ENCODE results near the gene TRPC1. TPM values are rescaled to one million over a fixed set of nuclear protein-coding genes. Genes with fewer than 3 reads are reported as not detected.

Gene TRPC1
- polyA plus RNA-seq, 1 donor from 2014 or later, result 37.2 TPM

- H3K79me2 ChIP-seq (replicated peaks; ENCODE audit: insufficient read depth, low read length), result no peaks in the 10 kb centered on the region
- no peak overlapping the region for H2AFZ ChIP-seq (ENCODE audit: low read depth, low read length)
- no peaks in the 10 kb centered on the region for H4K20me1 ChIP-seq (ENCODE audit: insufficient read depth)
These were observed 123.1 kb downstream of the TRPC1 start for GRCh38 chr3:142846779-142847577.

GRCh38 chr3:142849148-142849547 lies 125.3 kb downstream of the TRPC1 start:
- Histone ChIP-seq H3K4me3 (ENCODE audit: low read length) (no peak overlapping the region), H4K20me1 (ENCODE audit: insufficient read depth) (no peaks in the 10 kb centered on the region), H3K79me2 (replicated peaks; ENCODE audit: insufficient read depth, low read length) (no peaks in the 10 kb centered on the region), H3K9me3 (ENCODE audit: low read length) (no peaks in the 10 kb centered on the region), H3K36me3 (ENCODE audit: insufficient read depth, low read length) (no peaks in the 10 kb centered on the region), H3F3A (ENCODE audit: insufficient read depth, low read length, poor library complexity, severe bottlenecking) (no peaks in the 10 kb centered on the region), H2AFZ (ENCODE audit: low read depth, low read length) (no peak overlapping the region), H3K9me2 (ENCODE audit: insufficient read depth, low read length) (no peaks in the 10 kb centered on the region), H3K9ac (ENCODE audit: low read length) (no peak overlapping the region), H3K27me3 (ENCODE audit: insufficient read depth, low read depth, low read length) (no peaks in the 10 kb centered on the region), H3K27ac (ENCODE audit: low read length) (no peak overlapping the region), H3K4me2 (ENCODE audit: low read length) (no peak overlapping the region)
- TF ChIP-seq EP300 (conservative IDR thresholded peaks at IDR 0.05; ENCODE audit: poor library complexity, severe bottlenecking) (no peak), MXI1 (conservative IDR thresholded peaks at IDR 0.05; ENCODE audit: poor library complexity, severe bottlenecking) (no peak), TAF1 (IDR thresholded peaks at IDR 0.05; ENCODE audit: low read depth) (no peak), EZH2 (IDR thresholded peaks at IDR 0.05; ENCODE audit: borderline replicate concordance, insufficient read depth, low read length, poor library complexity, severe bottlenecking) (no peak), REST (IDR thresholded peaks at IDR 0.05; ENCODE audit: borderline replicate concordance) (no peak)

More at GRCh38 chr3:142846779-142847577, 123.1 kb downstream of the TRPC1 start:
- Histone ChIP-seq H3K4me2 (ENCODE audit: low read length) (no peak overlapping the region), H3K4me3 (ENCODE audit: low read length) (no peak overlapping the region), H3K36me3 (ENCODE audit: insufficient read depth, low read length) (no peaks in the 10 kb centered on the region), H3K9ac (ENCODE audit: low read length) (no peak overlapping the region), H3K27me3 (ENCODE audit: insufficient read depth, low read depth, low read length) (no peaks in the 10 kb centered on the region), H3K9me2 (ENCODE audit: insufficient read depth, low read length) (no peaks in the 10 kb centered on the region), H3F3A (ENCODE audit: insufficient read depth, low read length, poor library complexity, severe bottlenecking) (no peaks in the 10 kb centered on the region), H3K9me3 (ENCODE audit: low read length) (no peaks in the 10 kb centered on the region), H3K27ac (ENCODE audit: low read length) (no peak overlapping the region)
- TF ChIP-seq CTCF (IDR thresholded peaks at IDR 0.05; ENCODE audit: poor library complexity, severe bottlenecking) (no peak), EP300 (conservative IDR thresholded peaks at IDR 0.05; ENCODE audit: poor library complexity, severe bottlenecking) (no peak), MXI1 (conservative IDR thresholded peaks at IDR 0.05; ENCODE audit: poor library complexity, severe bottlenecking) (no peak), SMC3 (conservative IDR thresholded peaks at IDR 0.05; ENCODE audit: poor library complexity) (no peak), POLR2AphosphoS5 (IDR thresholded peaks at IDR 0.05) (no peak), REST (IDR thresholded peaks at IDR 0.05; ENCODE audit: borderline replicate concordance) (no peak), TAF1 (IDR thresholded peaks at IDR 0.05; ENCODE audit: low read depth) (no peak), RAD21 (conservative IDR thresholded peaks at IDR 0.05) (no peak), EZH2 (IDR thresholded peaks at IDR 0.05; ENCODE audit: borderline replicate concordance, insufficient read depth, low read length, poor library complexity, severe bottlenecking) (no peak)

Data from neural cell (in vitro differentiated cells).